WTC11 (cell line): ENCODE results near the gene CACNA1D.

Experiments used
- ESRRA ChIP-seq: sonication (generic); formaldehyde crosslinking; IDR thresholded peaks from 2 replicates; pipeline ENCODE4 v1.8.1; 2022; ENCODE audit warnings: mild to moderate bottlenecking, missing genetic modification reagents, borderline replicate concordance
- ETV6 ChIP-seq: sonication (generic); formaldehyde crosslinking; IDR thresholded peaks from 2 replicates; pipeline ENCODE4 v1.8.1; 2022; ENCODE audit warnings: mild to moderate bottlenecking, missing genetic modification reagents
- NR2C2 ChIP-seq: sonication (generic); formaldehyde crosslinking; IDR thresholded peaks from 2 replicates; pipeline ENCODE4 v1.8.0; 2022; ENCODE audit warnings: mild to moderate bottlenecking, missing genetic modification reagents
- SP1 ChIP-seq: sonication (generic); formaldehyde crosslinking; conservative IDR thresholded peaks from 2 replicates; pipeline ENCODE4 v1.8.1; 2022; ENCODE audit warnings: missing genetic modification reagents
- TEAD4 ChIP-seq: sonication (generic); formaldehyde crosslinking; IDR thresholded peaks from 2 replicates; pipeline ENCODE4 v1.8.0; 2022; ENCODE audit warnings: mild to moderate bottlenecking, missing genetic modification reagents
- TP53 ChIP-seq: sonication (generic); formaldehyde crosslinking; IDR thresholded peaks from 2 replicates; pipeline ENCODE4 v1.8.1; 2023; ENCODE audit warnings: mild to moderate bottlenecking, missing genetic modification reagents
- ZBTB21 ChIP-seq: sonication (generic); formaldehyde crosslinking; IDR thresholded peaks from 2 replicates; pipeline ENCODE4 v1.8.1; 2023; ENCODE audit warnings: mild to moderate bottlenecking, missing genetic modification reagents, borderline replicate concordance
- ZNF263 ChIP-seq: sonication (generic); formaldehyde crosslinking; IDR thresholded peaks from 2 replicates; pipeline ENCODE4 v1.8.1; 2022; ENCODE audit warnings: low read depth, mild to moderate bottlenecking, moderate library complexity, missing genetic modification reagents
- TF ChIP-seq, protein P1 (sequence below): sonication (generic); formaldehyde crosslinking; IDR thresholded peaks from 2 replicates; pipeline ENCODE4 v1.8.0; 2022; ENCODE audit warnings: mild to moderate bottlenecking, missing genetic modification reagents
- TF ChIP-seq, protein P2 (sequence below): fragments of 200-600 bp; IDR thresholded peaks from 2 replicates; pipeline ENCODE4 v1.8.0; 2022; ENCODE audit warnings: antibody characterized with exemption
- TF ChIP-seq, protein P3 (sequence below): sonication (generic); formaldehyde crosslinking; IDR thresholded peaks from 2 replicates; pipeline ENCODE4 v1.8.1; 2023; ENCODE audit warnings: mild to moderate bottlenecking, missing genetic modification reagents
- TF ChIP-seq, protein P4 (sequence below): sonication (generic); formaldehyde crosslinking; IDR thresholded peaks from 2 replicates; pipeline ENCODE4 v1.8.0; 2023; ENCODE audit warnings: mild to moderate bottlenecking, missing genetic modification reagents
- TF ChIP-seq, protein P5 (sequence below): sonication (generic); formaldehyde crosslinking; IDR thresholded peaks from 2 replicates; pipeline ENCODE4 v1.8.1; 2022; ENCODE audit warnings: low read depth, mild to moderate bottlenecking, moderate library complexity, missing genetic modification reagents, borderline replicate concordance
- TF ChIP-seq, protein P6 (sequence below): sonication (generic); formaldehyde crosslinking; conservative IDR thresholded peaks from 2 replicates; pipeline ENCODE4 v1.8.1; 2022; ENCODE audit warnings: mild to moderate bottlenecking, missing genetic modification reagents

DNA sequence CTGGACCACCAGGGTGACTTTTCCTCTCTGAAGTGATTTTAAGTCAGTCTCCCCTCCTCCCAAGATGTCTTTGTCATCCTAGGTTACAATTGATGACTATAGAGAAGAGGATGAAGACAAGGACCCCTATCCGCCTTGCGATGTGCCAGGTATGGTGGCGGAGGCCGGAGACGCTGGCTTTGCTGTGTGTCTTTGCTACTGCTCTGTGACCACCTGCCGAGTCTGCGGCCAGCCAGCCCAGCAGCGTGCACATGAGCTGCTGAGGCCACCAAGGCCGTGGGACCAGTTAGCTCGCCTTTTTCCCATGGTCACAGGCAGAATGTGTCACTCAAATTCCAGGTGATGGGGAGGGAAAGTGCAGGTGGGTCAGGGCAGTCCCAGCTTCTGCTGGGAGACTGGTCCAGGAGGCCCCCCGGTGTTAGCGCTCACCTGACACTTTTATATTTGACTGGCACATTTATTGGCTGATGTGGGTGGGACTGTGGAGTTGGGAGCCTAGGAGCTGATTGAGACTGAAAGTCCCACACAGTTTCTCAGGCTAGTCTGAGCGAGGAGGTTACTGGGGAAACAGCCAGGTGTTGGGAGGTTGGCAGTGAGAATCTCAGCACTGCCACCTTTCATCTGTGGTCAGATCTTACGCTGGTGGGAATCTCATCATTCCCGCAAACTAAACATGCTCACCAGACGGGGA lies 237.7 kb downstream of the CACNA1D start:
- TF ChIP-seq, protein P1, sequence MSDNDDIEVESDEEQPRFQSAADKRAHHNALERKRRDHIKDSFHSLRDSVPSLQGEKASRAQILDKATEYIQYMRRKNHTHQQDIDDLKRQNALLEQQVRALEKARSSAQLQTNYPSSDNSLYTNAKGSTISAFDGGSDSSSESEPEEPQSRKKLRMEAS, result no peak
- TF ChIP-seq, protein P2, sequence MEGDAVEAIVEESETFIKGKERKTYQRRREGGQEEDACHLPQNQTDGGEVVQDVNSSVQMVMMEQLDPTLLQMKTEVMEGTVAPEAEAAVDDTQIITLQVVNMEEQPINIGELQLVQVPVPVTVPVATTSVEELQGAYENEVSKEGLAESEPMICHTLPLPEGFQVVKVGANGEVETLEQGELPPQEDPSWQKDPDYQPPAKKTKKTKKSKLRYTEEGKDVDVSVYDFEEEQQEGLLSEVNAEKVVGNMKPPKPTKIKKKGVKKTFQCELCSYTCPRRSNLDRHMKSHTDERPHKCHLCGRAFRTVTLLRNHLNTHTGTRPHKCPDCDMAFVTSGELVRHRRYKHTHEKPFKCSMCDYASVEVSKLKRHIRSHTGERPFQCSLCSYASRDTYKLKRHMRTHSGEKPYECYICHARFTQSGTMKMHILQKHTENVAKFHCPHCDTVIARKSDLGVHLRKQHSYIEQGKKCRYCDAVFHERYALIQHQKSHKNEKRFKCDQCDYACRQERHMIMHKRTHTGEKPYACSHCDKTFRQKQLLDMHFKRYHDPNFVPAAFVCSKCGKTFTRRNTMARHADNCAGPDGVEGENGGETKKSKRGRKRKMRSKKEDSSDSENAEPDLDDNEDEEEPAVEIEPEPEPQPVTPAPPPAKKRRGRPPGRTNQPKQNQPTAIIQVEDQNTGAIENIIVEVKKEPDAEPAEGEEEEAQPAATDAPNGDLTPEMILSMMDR, result no peak
- TF ChIP-seq, protein P3, sequence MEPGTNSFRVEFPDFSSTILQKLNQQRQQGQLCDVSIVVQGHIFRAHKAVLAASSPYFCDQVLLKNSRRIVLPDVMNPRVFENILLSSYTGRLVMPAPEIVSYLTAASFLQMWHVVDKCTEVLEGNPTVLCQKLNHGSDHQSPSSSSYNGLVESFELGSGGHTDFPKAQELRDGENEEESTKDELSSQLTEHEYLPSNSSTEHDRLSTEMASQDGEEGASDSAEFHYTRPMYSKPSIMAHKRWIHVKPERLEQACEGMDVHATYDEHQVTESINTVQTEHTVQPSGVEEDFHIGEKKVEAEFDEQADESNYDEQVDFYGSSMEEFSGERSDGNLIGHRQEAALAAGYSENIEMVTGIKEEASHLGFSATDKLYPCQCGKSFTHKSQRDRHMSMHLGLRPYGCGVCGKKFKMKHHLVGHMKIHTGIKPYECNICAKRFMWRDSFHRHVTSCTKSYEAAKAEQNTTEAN (CRISPR knock-in tag), result no peak
- TF ChIP-seq, protein P4, sequence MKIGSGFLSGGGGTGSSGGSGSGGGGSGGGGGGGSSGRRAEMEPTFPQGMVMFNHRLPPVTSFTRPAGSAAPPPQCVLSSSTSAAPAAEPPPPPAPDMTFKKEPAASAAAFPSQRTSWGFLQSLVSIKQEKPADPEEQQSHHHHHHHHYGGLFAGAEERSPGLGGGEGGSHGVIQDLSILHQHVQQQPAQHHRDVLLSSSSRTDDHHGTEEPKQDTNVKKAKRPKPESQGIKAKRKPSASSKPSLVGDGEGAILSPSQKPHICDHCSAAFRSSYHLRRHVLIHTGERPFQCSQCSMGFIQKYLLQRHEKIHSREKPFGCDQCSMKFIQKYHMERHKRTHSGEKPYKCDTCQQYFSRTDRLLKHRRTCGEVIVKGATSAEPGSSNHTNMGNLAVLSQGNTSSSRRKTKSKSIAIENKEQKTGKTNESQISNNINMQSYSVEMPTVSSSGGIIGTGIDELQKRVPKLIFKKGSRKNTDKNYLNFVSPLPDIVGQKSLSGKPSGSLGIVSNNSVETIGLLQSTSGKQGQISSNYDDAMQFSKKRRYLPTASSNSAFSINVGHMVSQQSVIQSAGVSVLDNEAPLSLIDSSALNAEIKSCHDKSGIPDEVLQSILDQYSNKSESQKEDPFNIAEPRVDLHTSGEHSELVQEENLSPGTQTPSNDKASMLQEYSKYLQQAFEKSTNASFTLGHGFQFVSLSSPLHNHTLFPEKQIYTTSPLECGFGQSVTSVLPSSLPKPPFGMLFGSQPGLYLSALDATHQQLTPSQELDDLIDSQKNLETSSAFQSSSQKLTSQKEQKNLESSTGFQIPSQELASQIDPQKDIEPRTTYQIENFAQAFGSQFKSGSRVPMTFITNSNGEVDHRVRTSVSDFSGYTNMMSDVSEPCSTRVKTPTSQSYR, result no peak
- TF ChIP-seq NR2C2 (no peak), TP53 (CRISPR knock-in tag) (no peak), ETV6 (CRISPR knock-in tag) (no peak), ESRRA (CRISPR knock-in tag) (no peak), ZNF263 (CRISPR knock-in tag) (no peak), TEAD4 (no peak), ZBTB21 (CRISPR knock-in tag) (no peak), SP1 (no peak)
- TF ChIP-seq, protein P5, sequence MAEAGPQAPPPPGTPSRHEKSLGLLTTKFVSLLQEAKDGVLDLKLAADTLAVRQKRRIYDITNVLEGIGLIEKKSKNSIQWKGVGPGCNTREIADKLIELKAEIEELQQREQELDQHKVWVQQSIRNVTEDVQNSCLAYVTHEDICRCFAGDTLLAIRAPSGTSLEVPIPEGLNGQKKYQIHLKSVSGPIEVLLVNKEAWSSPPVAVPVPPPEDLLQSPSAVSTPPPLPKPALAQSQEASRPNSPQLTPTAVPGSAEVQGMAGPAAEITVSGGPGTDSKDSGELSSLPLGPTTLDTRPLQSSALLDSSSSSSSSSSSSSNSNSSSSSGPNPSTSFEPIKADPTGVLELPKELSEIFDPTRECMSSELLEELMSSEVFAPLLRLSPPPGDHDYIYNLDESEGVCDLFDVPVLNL (CRISPR knock-in tag), result no peak
- TF ChIP-seq, protein P6, sequence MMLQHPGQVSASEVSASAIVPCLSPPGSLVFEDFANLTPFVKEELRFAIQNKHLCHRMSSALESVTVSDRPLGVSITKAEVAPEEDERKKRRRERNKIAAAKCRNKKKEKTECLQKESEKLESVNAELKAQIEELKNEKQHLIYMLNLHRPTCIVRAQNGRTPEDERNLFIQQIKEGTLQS (CRISPR knock-in tag), result no peak
